GM23338 (cell line): ENCODE measurements around the gene ZNF646. TPM values are rescaled to one million over a fixed set of nuclear protein-coding genes. Genes with fewer than 3 reads are reported as not detected.

Experiments
- ATAC-seq: fragments of 200-7000 bp; cut with Tn5 transposase; 3 replicates; pipeline ENCODE4 v1.9.1; 2020
- DNase-seq: peaks from one replicate; pipeline ENCODE4 v3.0.0-alpha.2; 2015; ENCODE audit warnings: low spot score
- H2AFZ ChIP-seq: fragments of 200-600 bp; sonication (generic); 2 replicates; pipeline ENCODE4 v1.8.0; 2016; ENCODE audit warnings: antibody characterized with exemption, mild to moderate bottlenecking, moderate library complexity
- H3F3A ChIP-seq: fragments of 200-600 bp; sonication (generic); replicated peaks from 2 replicates; pipeline ENCODE4 v1.8.0; 2017; ENCODE audit warnings: antibody characterized with exemption, mixed run types, low read depth
- H3K27ac ChIP-seq: fragments of 200-600 bp; sonication (generic); 2 replicates; pipeline ENCODE4 v1.6.1; 2016; ENCODE audit warnings: low read depth
- H3K27me3 ChIP-seq: fragments of 200-600 bp; sonication (generic); 2 replicates; pipeline ENCODE4 v1.8.0; 2016; ENCODE audit warnings: mild to moderate bottlenecking, mixed run types, moderate library complexity; ENCODE audit not compliant: insufficient read depth
- H3K36me3 ChIP-seq: fragments of 200-600 bp; sonication (generic); 2 replicates; pipeline ENCODE4 v1.8.0; 2016; ENCODE audit warnings: mild to moderate bottlenecking; ENCODE audit not compliant: insufficient read depth
- H3K4me1 ChIP-seq: fragments of 200-600 bp; sonication (generic); 2 replicates; pipeline ENCODE4 v1.8.0; 2016; ENCODE audit warnings: mild to moderate bottlenecking, moderate library complexity; ENCODE audit not compliant: insufficient read depth
- H3K4me2 ChIP-seq: fragments of 200-600 bp; sonication (generic); 2 replicates; pipeline ENCODE4 v1.7.1; 2017; ENCODE audit warnings: mixed run types
- H3K4me3 ChIP-seq: fragments of 200-600 bp; sonication (generic); 2 replicates; pipeline ENCODE4 v1.6.1; 2016; ENCODE audit warnings: mixed run types
- H3K79me2 ChIP-seq: fragments of 200-600 bp; sonication (generic); replicated peaks from 2 replicates; pipeline ENCODE4 v1.8.0; 2017; ENCODE audit warnings: mild to moderate bottlenecking; ENCODE audit not compliant: insufficient read depth
- H3K9me2 ChIP-seq: fragments of 200-600 bp; sonication (generic); 2 replicates; pipeline ENCODE4 v1.8.0; 2017; ENCODE audit not compliant: insufficient read depth
- H4K20me1 ChIP-seq: fragments of 200-600 bp; sonication (generic); replicated peaks from 2 replicates; pipeline ENCODE4 v1.8.0; 2017; ENCODE audit warnings: mild to moderate bottlenecking; ENCODE audit not compliant: insufficient read depth
- H3K27ac Mint-ChIP-seq: 2 replicates; pipeline ENCODE4 v1.8.0; 2020; ENCODE audit warnings: inconsistent platforms, mild to moderate bottlenecking, moderate library complexity, mixed read lengths
- H3K27me3 Mint-ChIP-seq: 3 replicates; pipeline ENCODE4 v1.8.0; 2022; ENCODE audit warnings: low read depth, mild to moderate bottlenecking, moderate library complexity, mixed read lengths, inconsistent platforms; ENCODE audit not compliant: insufficient read depth, poor library complexity
- H3K36me3 Mint-ChIP-seq: 3 replicates; pipeline ENCODE4 v1.8.0; 2021; ENCODE audit warnings: low read depth, mild to moderate bottlenecking, inconsistent platforms, moderate library complexity, mixed read lengths
- H3K4me1 Mint-ChIP-seq: 3 replicates; pipeline ENCODE4 v1.8.0; 2020; ENCODE audit warnings: mild to moderate bottlenecking, inconsistent platforms, mixed read lengths
- H3K4me3 Mint-ChIP-seq: 3 replicates; pipeline ENCODE4 v1.8.0; 2021; ENCODE audit warnings: moderate library complexity, mild to moderate bottlenecking, inconsistent platforms, mixed read lengths
- H3K9me3 Mint-ChIP-seq: 3 replicates; pipeline ENCODE4 v1.8.0; 2020; ENCODE audit warnings: moderate library complexity, mild to moderate bottlenecking, inconsistent platforms, mixed read lengths
- CREB1 ChIP-seq: fragments of 250-450 bp; sonication (Bioruptor Pico); IDR thresholded peaks from 2 replicates; pipeline ENCODE4 v1.5.0; 2020; ENCODE audit warnings: low read depth, mild to moderate bottlenecking, moderate library complexity
- EZH2 ChIP-seq: fragments of 200-600 bp; sonication (generic); IDR thresholded peaks from one replicate; pipeline ENCODE4 v1.8.0; 2017; ENCODE audit warnings: antibody characterized with exemption, mild to moderate bottlenecking, low read depth; ENCODE audit not compliant: unreplicated experiment
- EZH2phosphoT487 ChIP-seq: fragments of 200-600 bp; sonication (generic); IDR thresholded peaks from one replicate; pipeline ENCODE4 v1.8.1; 2018; ENCODE audit warnings: antibody characterized with exemption; ENCODE audit not compliant: unreplicated experiment
- JUNB ChIP-seq: IDR thresholded peaks from one replicate; pipeline ENCODE4 v1.6.1; 2016; ENCODE audit warnings: antibody characterized with exemption; ENCODE audit not compliant: unreplicated experiment
- NANOG ChIP-seq: IDR thresholded peaks from 2 replicates; pipeline ENCODE4 v1.6.1; 2016; ENCODE audit warnings: antibody characterized with exemption, borderline replicate concordance
- POLR2AphosphoS5 ChIP-seq: IDR thresholded peaks from 2 replicates; pipeline ENCODE4 v1.6.1; 2016; ENCODE audit warnings: antibody characterized with exemption, low read depth
- STAT1 ChIP-seq: IDR thresholded peaks from one replicate; pipeline ENCODE4 v1.6.1; 2016; ENCODE audit warnings: antibody characterized with exemption; ENCODE audit not compliant: unreplicated experiment
- ZNF114 ChIP-seq: fragments of 250-450 bp; sonication (Bioruptor Pico); IDR thresholded peaks from 2 replicates; pipeline ENCODE4 v1.5.0; 2020; ENCODE audit warnings: mild to moderate bottlenecking, moderate library complexity
- ZNF331 ChIP-seq: fragments of 250-450 bp; sonication (Bioruptor Pico); IDR thresholded peaks from 2 replicates; pipeline ENCODE4 v1.5.0; 2020; ENCODE audit warnings: low read depth, mild to moderate bottlenecking, moderate library complexity
- polyA plus RNA-seq: library from polyadenylated mRNA; unstranded; fragments of >200 nt; fragmentation: Nextera tagmentation; extraction: Ambion mirVana; gene quantifications from 2 replicates; pipeline ENCODE4 v1.2.1, GENCODE V29; 2016
- total RNA-seq: library from RNA; depleted of rRNA; stranded (reverse); fragments of >200 nt; shearing (Covaris generic); gene quantifications from 2 replicates; pipeline ENCODE4 v1.2.3, GENCODE V29; 2014
- TF ChIP-seq, protein P1 (sequence below): IDR thresholded peaks from one replicate; pipeline ENCODE4 v1.6.1; 2018; ENCODE audit warnings: antibody characterized with exemption; ENCODE audit not compliant: unreplicated experiment
- TF ChIP-seq, protein P2 (sequence below), 2 experiments: fragments of 200-600 bp in 1 of 2; sonication (generic) in 1 of 2; conservative IDR thresholded peaks; 2 replicates each; pipeline versions ENCODE4 v1.5.1 to v1.6.1; 2016 to 2017; ENCODE audit warnings: antibody characterized with exemption in 2 of 2, low read depth in 2 of 2, mild to moderate bottlenecking in 2 of 2, moderate library complexity in 1 of 2
- TF ChIP-seq, protein P3 (sequence below): IDR thresholded peaks from 2 replicates; pipeline ENCODE4 v1.6.1; 2016; ENCODE audit warnings: antibody characterized with exemption

The ZNF646 gene
- total and polyA plus RNA-seq, 2 experiments from 2014 or later, result 6.3 to 29.3 TPM

DNA sequence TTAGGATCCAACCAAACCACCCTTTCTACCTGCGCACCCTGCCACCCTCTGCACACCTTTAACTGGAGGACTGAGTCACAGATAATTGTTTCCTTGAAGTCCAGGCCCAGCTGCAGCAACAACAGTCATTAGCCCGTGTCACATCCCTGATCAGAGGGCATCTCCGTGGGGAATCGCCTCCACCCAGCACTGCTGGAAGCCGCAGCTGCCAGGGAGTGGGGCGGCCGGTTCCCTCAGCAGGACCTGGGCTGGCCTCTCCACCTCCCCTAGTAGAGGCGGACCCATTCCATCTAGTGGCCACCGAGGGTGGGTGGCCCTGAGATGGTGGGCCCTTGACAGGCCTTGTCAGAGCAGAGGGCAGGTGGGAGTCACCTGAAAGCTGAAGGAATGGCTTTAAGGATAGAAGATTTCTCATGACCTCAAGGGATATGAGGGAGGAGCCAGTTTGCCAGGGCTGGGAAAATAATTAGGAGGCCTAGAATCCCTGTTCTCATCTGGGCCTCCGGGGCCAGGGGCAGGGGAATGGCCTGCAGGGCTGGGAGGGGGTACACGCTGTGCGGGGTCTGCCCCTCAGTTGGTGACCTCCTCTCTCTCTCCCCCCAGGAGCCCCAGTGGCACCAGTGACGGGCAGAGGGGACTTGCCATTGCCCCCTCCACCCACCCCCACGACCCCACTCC, 8.3 kb downstream of the ZNF646 start (continued):
- TF ChIP-seq POLR2AphosphoS5 (no peak), ZNF331 (CRISPR knock-in tag) (no peak), EZH2phosphoT487 (no peak), NANOG (no peak), EZH2 (no peak)
- TF ChIP-seq, protein P1, sequence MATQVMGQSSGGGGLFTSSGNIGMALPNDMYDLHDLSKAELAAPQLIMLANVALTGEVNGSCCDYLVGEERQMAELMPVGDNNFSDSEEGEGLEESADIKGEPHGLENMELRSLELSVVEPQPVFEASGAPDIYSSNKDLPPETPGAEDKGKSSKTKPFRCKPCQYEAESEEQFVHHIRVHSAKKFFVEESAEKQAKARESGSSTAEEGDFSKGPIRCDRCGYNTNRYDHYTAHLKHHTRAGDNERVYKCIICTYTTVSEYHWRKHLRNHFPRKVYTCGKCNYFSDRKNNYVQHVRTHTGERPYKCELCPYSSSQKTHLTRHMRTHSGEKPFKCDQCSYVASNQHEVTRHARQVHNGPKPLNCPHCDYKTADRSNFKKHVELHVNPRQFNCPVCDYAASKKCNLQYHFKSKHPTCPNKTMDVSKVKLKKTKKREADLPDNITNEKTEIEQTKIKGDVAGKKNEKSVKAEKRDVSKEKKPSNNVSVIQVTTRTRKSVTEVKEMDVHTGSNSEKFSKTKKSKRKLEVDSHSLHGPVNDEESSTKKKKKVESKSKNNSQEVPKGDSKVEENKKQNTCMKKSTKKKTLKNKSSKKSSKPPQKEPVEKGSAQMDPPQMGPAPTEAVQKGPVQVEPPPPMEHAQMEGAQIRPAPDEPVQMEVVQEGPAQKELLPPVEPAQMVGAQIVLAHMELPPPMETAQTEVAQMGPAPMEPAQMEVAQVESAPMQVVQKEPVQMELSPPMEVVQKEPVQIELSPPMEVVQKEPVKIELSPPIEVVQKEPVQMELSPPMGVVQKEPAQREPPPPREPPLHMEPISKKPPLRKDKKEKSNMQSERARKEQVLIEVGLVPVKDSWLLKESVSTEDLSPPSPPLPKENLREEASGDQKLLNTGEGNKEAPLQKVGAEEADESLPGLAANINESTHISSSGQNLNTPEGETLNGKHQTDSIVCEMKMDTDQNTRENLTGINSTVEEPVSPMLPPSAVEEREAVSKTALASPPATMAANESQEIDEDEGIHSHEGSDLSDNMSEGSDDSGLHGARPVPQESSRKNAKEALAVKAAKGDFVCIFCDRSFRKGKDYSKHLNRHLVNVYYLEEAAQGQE, result no peak
- TF ChIP-seq, protein P2, sequence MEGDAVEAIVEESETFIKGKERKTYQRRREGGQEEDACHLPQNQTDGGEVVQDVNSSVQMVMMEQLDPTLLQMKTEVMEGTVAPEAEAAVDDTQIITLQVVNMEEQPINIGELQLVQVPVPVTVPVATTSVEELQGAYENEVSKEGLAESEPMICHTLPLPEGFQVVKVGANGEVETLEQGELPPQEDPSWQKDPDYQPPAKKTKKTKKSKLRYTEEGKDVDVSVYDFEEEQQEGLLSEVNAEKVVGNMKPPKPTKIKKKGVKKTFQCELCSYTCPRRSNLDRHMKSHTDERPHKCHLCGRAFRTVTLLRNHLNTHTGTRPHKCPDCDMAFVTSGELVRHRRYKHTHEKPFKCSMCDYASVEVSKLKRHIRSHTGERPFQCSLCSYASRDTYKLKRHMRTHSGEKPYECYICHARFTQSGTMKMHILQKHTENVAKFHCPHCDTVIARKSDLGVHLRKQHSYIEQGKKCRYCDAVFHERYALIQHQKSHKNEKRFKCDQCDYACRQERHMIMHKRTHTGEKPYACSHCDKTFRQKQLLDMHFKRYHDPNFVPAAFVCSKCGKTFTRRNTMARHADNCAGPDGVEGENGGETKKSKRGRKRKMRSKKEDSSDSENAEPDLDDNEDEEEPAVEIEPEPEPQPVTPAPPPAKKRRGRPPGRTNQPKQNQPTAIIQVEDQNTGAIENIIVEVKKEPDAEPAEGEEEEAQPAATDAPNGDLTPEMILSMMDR (conservative IDR thresholded peaks at IDR 0.05; ENCODE audit: low read depth in 2 of 2), result no peak

- H3K27me3 Mint-ChIP-seq, result peaks cover 9% of the 10 kb centered on the region
- Histone ChIP-seq H3K4me1 (no peaks in the 10 kb centered on the region), H3K27ac (no peak overlapping the region), H3K9me2 (no peaks in the 10 kb centered on the region), H3K27me3 (no peaks in the 10 kb centered on the region), H3K4me2 (no peak overlapping the region), H2AFZ (no peak overlapping the region), H3K79me2 (no peaks in the 10 kb centered on the region), H3F3A (no peaks in the 10 kb centered on the region), H3K36me3 (no peaks in the 10 kb centered on the region), H4K20me1 (no peaks in the 10 kb centered on the region; the same call in 1 of the 2 replicates), H3K4me3 (no peak overlapping the region)
- peaks cover 5% of the 10 kb centered on the region; the same call in 1 of the 3 replicates for H3K4me1 Mint-ChIP-seq
- H3K27ac Mint-ChIP-seq, result no peak overlapping the region
- ATAC-seq, result no peak
- TF ChIP-seq CREB1 (CRISPR knock-in tag), result no peak
- TF ChIP-seq ZNF331 (CRISPR knock-in tag), result no peak
- no peak for TF ChIP-seq NANOG
- TF ChIP-seq, protein P3, sequence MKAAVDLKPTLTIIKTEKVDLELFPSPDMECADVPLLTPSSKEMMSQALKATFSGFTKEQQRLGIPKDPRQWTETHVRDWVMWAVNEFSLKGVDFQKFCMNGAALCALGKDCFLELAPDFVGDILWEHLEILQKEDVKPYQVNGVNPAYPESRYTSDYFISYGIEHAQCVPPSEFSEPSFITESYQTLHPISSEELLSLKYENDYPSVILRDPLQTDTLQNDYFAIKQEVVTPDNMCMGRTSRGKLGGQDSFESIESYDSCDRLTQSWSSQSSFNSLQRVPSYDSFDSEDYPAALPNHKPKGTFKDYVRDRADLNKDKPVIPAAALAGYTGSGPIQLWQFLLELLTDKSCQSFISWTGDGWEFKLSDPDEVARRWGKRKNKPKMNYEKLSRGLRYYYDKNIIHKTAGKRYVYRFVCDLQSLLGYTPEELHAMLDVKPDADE, result no peak
- TF ChIP-seq, protein P2 (conservative IDR thresholded peaks at IDR 0.05; ENCODE audit: low read depth in 2 of 2), result no peak
- TF ChIP-seq EZH2phosphoT487, result no peak
- TF ChIP-seq POLR2AphosphoS5, result no peak
- TF ChIP-seq JUNB, result no peak
- no peak for TF ChIP-seq STAT1
- no peak for TF ChIP-seq ZNF114 (CRISPR knock-in tag)
- H3K4me3 Mint-ChIP-seq, result no peak overlapping the region; the same call in 2 of the 3 replicates
- H3K36me3 Mint-ChIP-seq, result peaks cover 37% of the 10 kb centered on the region
- DNase-seq, result no peak
- no peaks in the 10 kb centered on the region for H3K9me3 Mint-ChIP-seq
Measured at GRCh38 chr16:31083081-31083480, 8.9 kb downstream of the ZNF646 start.
